ENCODE results near the gene FAM149A. TPM values are rescaled to one million over a fixed set of nuclear protein-coding genes. Genes with fewer than 3 reads are reported as not detected.
A peak's percentile ranks its signal among the peaks of the same experiment; 100 is the strongest.

FAM149A gene
- total RNA-seq, 1 donor from 2014 or later: 22.9 TPM

- Histone ChIP-seq H3K27me3 (ENCODE audit: control insufficient read depth, insufficient read depth, low read length) (no peaks in the 10 kb centered on the region), H3K36me3 (ENCODE audit: control insufficient read depth, insufficient read depth, low read length) (no peaks in the 10 kb centered on the region)
- no peak for DNase-seq (ENCODE audit: low read depth)
Observed at GRCh38 chr4:186190581-186191199, 86.2 kb downstream of the FAM149A start.

GRCh38 chr4:186191200-186192065 is 86.9 kb downstream of the FAM149A start, which contains the start of gene CYP4V2:
Gene CYP4V2, plus strand, starts transcription at chr4:186191567. Its CDS starts 257 bp downstream, at chr4:186191824.
- DNase-seq (ENCODE audit: low read depth): peak; percentile 10
- TF ChIP-seq, protein P1, sequence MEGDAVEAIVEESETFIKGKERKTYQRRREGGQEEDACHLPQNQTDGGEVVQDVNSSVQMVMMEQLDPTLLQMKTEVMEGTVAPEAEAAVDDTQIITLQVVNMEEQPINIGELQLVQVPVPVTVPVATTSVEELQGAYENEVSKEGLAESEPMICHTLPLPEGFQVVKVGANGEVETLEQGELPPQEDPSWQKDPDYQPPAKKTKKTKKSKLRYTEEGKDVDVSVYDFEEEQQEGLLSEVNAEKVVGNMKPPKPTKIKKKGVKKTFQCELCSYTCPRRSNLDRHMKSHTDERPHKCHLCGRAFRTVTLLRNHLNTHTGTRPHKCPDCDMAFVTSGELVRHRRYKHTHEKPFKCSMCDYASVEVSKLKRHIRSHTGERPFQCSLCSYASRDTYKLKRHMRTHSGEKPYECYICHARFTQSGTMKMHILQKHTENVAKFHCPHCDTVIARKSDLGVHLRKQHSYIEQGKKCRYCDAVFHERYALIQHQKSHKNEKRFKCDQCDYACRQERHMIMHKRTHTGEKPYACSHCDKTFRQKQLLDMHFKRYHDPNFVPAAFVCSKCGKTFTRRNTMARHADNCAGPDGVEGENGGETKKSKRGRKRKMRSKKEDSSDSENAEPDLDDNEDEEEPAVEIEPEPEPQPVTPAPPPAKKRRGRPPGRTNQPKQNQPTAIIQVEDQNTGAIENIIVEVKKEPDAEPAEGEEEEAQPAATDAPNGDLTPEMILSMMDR (IDR thresholded peaks at IDR 0.05; ENCODE audit: insufficient read depth, low read length, poor library complexity, severe bottlenecking): no peak
- Histone ChIP-seq H3K4me3 (ENCODE audit: low read depth, low read length) (peak within 1 kb of the TSS; percentile 93), H3K27me3 (ENCODE audit: control insufficient read depth, insufficient read depth, low read length) (no peaks in the 10 kb centered on the region), H3K36me3 (ENCODE audit: control insufficient read depth, insufficient read depth, low read length) (no peaks in the 10 kb centered on the region)

More at GRCh38 chr4:186190581-186191199, 86.2 kb downstream of the FAM149A start:
- peak overlapping the region; percentile 93 for H3K4me3 ChIP-seq (ENCODE audit: low read depth, low read length)
- TF ChIP-seq, protein P1 (IDR thresholded peaks at IDR 0.05; ENCODE audit: insufficient read depth, low read length, poor library complexity, severe bottlenecking): peak; percentile 5

DNA sequence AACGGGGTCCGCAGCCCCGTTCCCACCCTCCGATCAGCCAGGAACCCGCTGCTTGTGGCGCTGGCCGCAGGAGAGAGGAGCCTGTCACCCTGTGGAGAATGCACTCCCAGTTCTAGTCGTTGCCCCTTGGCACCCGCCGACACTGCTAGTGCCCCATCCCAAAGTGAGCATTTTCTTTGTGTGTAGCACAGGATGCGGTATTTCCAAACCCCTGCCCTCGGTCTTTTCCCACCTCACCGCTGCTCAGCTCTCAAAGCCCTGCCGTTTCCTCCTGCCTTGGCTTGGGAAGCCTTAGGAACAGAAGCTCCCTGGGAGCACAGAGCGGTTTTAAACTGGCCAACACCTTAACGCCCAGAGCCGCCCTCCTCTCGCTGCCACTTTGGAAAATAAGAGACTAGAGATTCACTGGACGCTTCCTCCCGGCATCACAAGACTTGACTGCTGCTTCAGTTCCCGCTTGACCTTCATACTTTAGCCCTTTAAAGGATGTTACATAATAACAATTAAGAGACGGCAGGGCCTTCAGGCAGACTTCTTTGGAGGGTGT is 87.6 kb downstream of the FAM149A start:
- DNase-seq (ENCODE audit: low read depth): no peak
- peak overlapping the region; percentile 93 for H3K4me3 ChIP-seq (ENCODE audit: low read depth, low read length)

DNA sequence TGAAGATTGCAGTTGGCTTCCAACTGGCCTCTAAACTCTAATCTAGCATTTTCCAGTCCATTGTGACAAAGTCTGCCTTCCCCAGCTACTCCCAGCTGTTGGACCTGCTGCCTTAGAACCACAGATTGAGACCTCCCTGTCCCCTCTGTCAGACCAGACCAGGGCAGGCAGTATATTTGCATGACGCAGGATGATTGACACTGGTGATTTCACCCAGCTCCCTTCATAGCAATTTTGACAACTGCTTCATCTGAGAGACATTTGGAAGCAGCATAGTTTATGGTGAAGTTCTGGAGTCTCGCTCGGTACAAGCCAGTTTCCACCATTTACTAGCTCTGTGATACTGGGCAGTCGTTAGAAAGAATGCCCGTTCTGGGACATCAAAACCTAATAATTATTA is 89.3 kb downstream of the FAM149A start:
- DNase-seq (ENCODE audit: low read depth): no peak
- H3K36me3 ChIP-seq (ENCODE audit: control insufficient read depth, insufficient read depth, low read length): no peaks in the 10 kb centered on the region
- no peaks in the 10 kb centered on the region for H3K27me3 ChIP-seq (ENCODE audit: control insufficient read depth, insufficient read depth, low read length)
- no peak overlapping the region for H3K4me3 ChIP-seq (ENCODE audit: low read depth, low read length)
- TF ChIP-seq, protein P1 (IDR thresholded peaks at IDR 0.05; ENCODE audit: insufficient read depth, low read length, poor library complexity, severe bottlenecking): no peak

More for the DNA sequence above, 87.6 kb downstream of the FAM149A start:
- H3K36me3 ChIP-seq (ENCODE audit: control insufficient read depth, insufficient read depth, low read length): no peaks in the 10 kb centered on the region
- TF ChIP-seq, protein P1 (IDR thresholded peaks at IDR 0.05; ENCODE audit: insufficient read depth, low read length, poor library complexity, severe bottlenecking): no peak
- no peaks in the 10 kb centered on the region for H3K27me3 ChIP-seq (ENCODE audit: control insufficient read depth, insufficient read depth, low read length)

- DNase-seq (ENCODE audit: low read depth): no peak
- TF ChIP-seq, protein P1 (IDR thresholded peaks at IDR 0.05; ENCODE audit: insufficient read depth, low read length, poor library complexity, severe bottlenecking): no peak
- H3K4me3 ChIP-seq (ENCODE audit: low read depth, low read length): no peak overlapping the region
- no peaks in the 10 kb centered on the region for H3K27me3 ChIP-seq (ENCODE audit: control insufficient read depth, insufficient read depth, low read length)
- H3K36me3 ChIP-seq (ENCODE audit: control insufficient read depth, insufficient read depth, low read length): no peaks in the 10 kb centered on the region
Observed at GRCh38 chr4:186196063-186196462, 91.6 kb downstream of the FAM149A start.

All from kidney epithelial cell (primary cell).